Measurements from ENCODE around the gene VKORC1.

VKORC1 gene

DNA sequence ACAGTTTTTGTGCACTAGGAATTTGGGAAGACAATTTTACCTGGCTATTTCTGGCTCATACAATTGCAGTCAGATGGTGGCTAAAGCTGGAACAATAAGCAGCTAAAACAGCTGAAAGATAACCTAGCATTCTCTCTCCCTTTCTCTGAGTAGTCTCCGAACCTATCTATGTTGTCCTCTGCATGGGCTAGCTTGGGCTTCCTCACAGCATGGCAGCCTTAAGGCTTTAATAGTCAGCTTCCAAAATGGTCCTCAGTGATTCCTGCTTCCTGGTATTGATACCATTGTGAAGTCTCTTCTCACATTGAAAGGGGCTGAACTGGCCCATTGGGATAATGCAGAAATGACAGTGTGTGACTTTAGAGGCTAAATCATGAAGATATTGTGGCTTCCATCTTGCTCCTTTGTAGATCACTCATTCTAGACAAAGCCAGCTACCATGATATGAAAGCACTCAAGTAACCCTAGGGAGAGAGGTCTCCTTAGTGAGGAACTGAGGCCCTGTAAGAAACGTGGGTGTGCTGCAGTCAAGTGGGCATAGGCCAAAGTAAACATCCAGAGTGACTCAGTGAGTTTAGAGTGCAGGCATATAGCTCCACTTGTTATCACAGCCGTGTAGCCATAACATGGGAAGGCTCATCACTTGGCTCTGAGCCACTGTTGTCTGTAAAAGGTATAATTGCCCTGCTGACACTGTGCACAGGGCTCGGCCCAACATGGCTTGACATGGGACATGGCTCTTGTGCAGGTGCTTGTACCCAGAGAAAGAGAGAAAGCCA, 5.5 kb upstream of the VKORC1 start:
- Histone ChIP-seq H3K27ac (ENCODE audit: low read depth, low read length) (no peak overlapping the region), H3K4me3 (ENCODE audit: low read depth, low read length) (no peak overlapping the region), H3K9ac (ENCODE audit: low read depth, low read length) (no peak overlapping the region), H3K27me3 (ENCODE audit: control insufficient read depth, insufficient read depth, low read length) (no peaks in the 10 kb centered on the region), H3K9me3 (ENCODE audit: control insufficient read depth, insufficient read depth, low read length) (no peaks in the 10 kb centered on the region), H3K4me1 (ENCODE audit: control insufficient read depth, insufficient read depth, low read length) (no peaks in the 10 kb centered on the region), H3K36me3 (ENCODE audit: control insufficient read depth, insufficient read depth, low read length) (no peaks in the 10 kb centered on the region)

DNA sequence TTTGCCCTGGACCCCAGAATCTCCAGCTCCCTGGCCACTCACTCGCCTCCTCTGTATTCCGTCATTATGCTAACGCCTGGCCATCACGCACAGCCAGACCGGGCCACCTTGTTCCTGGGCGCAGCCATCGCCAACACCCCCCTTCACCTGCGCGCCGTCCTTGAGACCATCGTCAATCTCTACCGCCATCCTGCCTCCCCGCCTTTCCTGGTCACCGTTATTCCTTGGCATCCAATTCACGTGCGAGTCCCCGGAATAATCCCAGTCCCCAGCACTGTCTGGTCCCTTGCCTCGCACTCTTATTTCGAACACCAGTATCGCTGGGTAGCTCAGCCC, 541 bp downstream of the VKORC1 start:
- H3K27ac ChIP-seq (ENCODE audit: low read depth, low read length) = peak overlapping the region; percentile 80
- H3K4me3 ChIP-seq (ENCODE audit: low read depth, low read length) = peak overlapping the region; percentile 95
- H3K36me3 ChIP-seq (ENCODE audit: control insufficient read depth, insufficient read depth, low read length) = peaks cover 25% of the 10 kb centered on the region
- H3K9ac ChIP-seq (ENCODE audit: low read depth, low read length) = peak overlapping the region; percentile 72
- peaks cover 3% of the 10 kb centered on the region for H3K4me1 ChIP-seq (ENCODE audit: control insufficient read depth, insufficient read depth, low read length)
- no peaks in the 10 kb centered on the region for H3K27me3 ChIP-seq (ENCODE audit: control insufficient read depth, insufficient read depth, low read length)
- H3K9me3 ChIP-seq (ENCODE audit: control insufficient read depth, insufficient read depth, low read length) = no peaks in the 10 kb centered on the region

DNA sequence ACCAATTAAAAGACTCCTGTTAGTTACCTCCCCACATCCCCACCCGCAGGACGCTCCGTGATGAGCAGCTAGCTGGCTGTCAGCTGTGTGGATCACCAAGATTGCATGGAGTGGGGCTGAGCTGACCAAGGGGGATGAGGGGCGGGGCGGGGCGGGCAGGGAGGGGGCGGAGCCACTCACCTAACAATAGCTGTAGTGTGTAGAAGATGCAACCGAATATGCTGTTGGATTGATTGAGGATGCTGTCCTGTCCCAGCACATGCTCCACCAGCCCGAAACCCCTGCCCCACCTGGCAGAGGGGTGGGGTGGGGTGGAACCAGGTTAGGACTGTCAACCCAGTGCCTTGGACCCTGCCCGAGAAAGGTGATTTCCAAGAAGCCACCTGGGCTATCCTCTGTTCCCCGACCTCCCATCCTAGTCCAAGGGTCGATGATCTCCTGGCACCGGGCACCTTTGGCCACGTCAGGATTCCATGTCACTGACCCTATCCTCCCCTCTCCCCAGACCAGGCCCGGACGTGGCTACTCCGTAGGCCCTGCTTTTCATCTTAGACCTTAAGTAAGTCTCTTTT, 1.4 kb downstream of the VKORC1 start:
- peaks cover 3% of the 10 kb centered on the region for H3K4me1 ChIP-seq (ENCODE audit: control insufficient read depth, insufficient read depth, low read length)
- no peaks in the 10 kb centered on the region for H3K9me3 ChIP-seq (ENCODE audit: control insufficient read depth, insufficient read depth, low read length)
- H3K4me3 ChIP-seq (ENCODE audit: low read depth, low read length) = peak overlapping the region; percentile 95
- H3K27me3 ChIP-seq (ENCODE audit: control insufficient read depth, insufficient read depth, low read length) = no peaks in the 10 kb centered on the region
- peaks cover 29% of the 10 kb centered on the region for H3K36me3 ChIP-seq (ENCODE audit: control insufficient read depth, insufficient read depth, low read length)
- no peak overlapping the region for H3K9ac ChIP-seq (ENCODE audit: low read depth, low read length)
- no peak overlapping the region for H3K27ac ChIP-seq (ENCODE audit: low read depth, low read length)

DNA sequence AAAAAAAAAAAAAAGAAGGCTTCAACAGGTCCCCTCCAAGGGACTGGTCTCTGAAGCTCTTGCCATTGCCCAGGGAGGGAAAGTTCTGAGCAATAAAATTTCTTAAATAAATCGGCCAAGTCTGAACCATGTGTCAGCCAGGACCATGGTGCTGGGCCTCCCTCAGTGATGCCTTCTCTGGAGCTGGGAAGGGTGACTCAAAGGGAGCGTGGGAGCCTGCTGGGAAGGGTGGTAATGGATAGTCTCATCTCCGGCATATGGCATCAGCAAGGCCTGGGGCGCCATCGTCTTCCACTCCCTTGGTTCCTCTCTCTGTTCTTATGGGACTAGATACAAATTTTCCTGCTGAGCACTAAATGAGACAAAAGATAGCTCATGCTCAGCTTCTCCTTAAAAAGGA, 2.3 kb downstream of the VKORC1 start:
- peaks cover 3% of the 10 kb centered on the region for H3K4me1 ChIP-seq (ENCODE audit: control insufficient read depth, insufficient read depth, low read length)
- H3K36me3 ChIP-seq (ENCODE audit: control insufficient read depth, insufficient read depth, low read length) = peaks cover 29% of the 10 kb centered on the region
- no peaks in the 10 kb centered on the region for H3K9me3 ChIP-seq (ENCODE audit: control insufficient read depth, insufficient read depth, low read length)
- no peak overlapping the region for H3K9ac ChIP-seq (ENCODE audit: low read depth, low read length)
- no peak overlapping the region for H3K4me3 ChIP-seq (ENCODE audit: low read depth, low read length)
- no peaks in the 10 kb centered on the region for H3K27me3 ChIP-seq (ENCODE audit: control insufficient read depth, insufficient read depth, low read length)
- H3K27ac ChIP-seq (ENCODE audit: low read depth, low read length) = no peak overlapping the region

DNA sequence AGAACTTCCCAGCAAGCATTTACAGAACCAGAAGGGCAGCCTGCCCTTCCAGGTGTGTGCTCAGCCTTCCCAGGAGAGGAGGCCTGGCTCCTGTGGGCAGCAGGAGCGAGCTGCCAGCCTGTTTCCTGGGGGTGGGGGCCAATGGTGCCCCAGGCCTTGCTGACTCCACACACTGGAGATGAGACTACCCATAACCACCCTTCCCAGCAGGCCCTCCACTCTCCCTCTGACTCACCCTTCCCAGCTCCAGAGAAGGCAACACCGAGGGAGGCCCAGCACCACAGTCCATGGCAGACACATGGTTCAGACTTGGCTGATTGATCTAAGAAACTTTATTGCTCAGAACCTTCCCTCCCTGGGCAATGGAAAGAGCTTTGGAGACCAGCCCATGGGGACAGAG, 4.1 kb downstream of the VKORC1 start:
- Histone ChIP-seq H3K4me3 (ENCODE audit: low read depth, low read length) (no peak overlapping the region), H3K36me3 (ENCODE audit: control insufficient read depth, insufficient read depth, low read length) (peaks cover 29% of the 10 kb centered on the region), H3K4me1 (ENCODE audit: control insufficient read depth, insufficient read depth, low read length) (peaks cover 3% of the 10 kb centered on the region), H3K9me3 (ENCODE audit: control insufficient read depth, insufficient read depth, low read length) (no peaks in the 10 kb centered on the region), H3K9ac (ENCODE audit: low read depth, low read length) (no peak overlapping the region), H3K27ac (ENCODE audit: low read depth, low read length) (no peak overlapping the region), H3K27me3 (ENCODE audit: control insufficient read depth, insufficient read depth, low read length) (no peaks in the 10 kb centered on the region)

DNA sequence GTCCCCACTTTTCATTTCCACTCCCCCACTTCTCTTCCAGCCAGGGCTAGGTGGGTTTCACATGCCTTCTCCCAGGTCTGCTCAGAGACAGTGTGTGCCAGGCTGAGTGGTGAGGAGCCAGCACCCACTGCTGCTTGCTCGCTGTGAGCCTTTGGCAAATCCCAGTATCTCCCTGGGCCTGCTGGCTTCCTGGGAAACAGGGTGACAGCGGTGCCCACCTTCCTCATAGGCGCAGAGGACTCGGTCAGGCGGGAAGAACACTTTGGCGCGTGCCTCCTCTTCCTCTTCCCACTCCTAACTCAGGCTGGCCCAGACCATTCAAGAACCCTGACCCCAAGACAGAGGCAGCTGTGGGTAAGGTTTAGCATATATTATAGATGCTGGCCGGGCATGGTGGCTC, 5.4 kb downstream of the VKORC1 start:
- Histone ChIP-seq H3K36me3 (ENCODE audit: control insufficient read depth, insufficient read depth, low read length) (peaks cover 33% of the 10 kb centered on the region), H3K27ac (ENCODE audit: low read depth, low read length) (no peak overlapping the region), H3K4me1 (ENCODE audit: control insufficient read depth, insufficient read depth, low read length) (peaks cover 3% of the 10 kb centered on the region), H3K4me3 (ENCODE audit: low read depth, low read length) (no peak overlapping the region), H3K9me3 (ENCODE audit: control insufficient read depth, insufficient read depth, low read length) (no peaks in the 10 kb centered on the region), H3K27me3 (ENCODE audit: control insufficient read depth, insufficient read depth, low read length) (no peaks in the 10 kb centered on the region), H3K9ac (ENCODE audit: low read depth, low read length) (no peak overlapping the region)

DNA sequence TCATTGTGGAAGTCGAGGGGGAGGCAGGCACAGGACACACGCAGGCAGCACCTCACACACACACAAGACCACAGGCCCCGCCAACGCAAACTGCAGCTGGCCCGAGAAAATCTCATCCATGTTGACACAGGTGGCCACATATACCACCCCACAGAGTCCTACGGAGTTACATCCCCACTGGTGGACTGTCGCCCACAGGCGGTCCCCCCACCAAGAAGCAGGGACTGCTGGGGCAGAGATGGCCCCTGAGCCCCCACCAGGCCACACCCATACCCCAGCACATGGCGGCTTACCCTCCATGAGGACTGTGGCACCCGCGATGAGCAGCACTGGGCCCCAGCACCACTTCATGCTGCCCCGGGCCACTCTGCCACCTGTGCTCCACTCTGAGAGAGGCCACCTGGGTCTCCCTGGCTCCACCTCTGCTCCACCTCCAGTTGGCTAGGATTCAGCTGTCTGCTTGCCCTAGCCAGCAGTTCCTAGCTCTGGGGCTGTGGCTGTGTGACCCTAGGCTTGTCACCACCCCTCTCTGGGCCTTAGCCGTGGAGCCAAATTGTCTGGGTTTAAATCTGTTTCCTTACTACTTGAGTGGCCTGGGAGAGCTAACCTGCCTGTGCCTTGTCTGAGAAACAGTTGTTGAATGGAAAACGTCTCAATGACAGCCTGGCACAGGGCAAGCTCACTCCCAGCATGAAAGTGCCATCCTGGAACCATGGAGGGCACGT, 6.0 kb downstream of the VKORC1 start, which contains the start of gene PRSS53:
PRSS53 (minus strand) TSS at position 485 of the 725 bp plus-strand sequence; CDS start at position 351, 134 bp downstream.
- peaks cover 33% of the 10 kb centered on the region for H3K36me3 ChIP-seq (ENCODE audit: control insufficient read depth, insufficient read depth, low read length)

DNA sequence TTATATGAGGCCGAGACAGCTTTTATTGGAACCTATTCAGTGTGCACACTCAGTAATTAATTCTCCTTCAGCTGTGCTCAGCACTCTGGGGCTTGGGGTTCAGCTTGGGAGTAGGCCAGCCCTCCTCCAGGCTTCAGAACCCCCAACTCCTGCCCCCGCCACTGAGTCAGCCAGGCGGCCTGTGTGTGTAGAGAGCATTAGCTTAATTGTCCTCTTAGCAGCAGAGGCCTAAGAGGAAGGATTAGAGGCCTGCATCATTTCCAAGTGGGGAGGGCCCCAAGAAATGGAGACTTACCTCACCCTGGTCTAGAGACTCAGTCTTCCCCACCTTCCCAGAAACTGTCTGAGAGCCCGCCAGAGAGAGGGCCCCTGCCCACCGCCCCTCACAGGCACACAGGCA, 6.6 kb downstream of the VKORC1 start:
- Histone ChIP-seq H3K27me3 (ENCODE audit: control insufficient read depth, insufficient read depth, low read length) (no peaks in the 10 kb centered on the region), H3K27ac (ENCODE audit: low read depth, low read length) (no peak overlapping the region), H3K4me1 (ENCODE audit: control insufficient read depth, insufficient read depth, low read length) (no peaks in the 10 kb centered on the region; the same call in 1 of the 2 replicates), H3K9ac (ENCODE audit: low read depth, low read length) (no peak overlapping the region), H3K4me3 (ENCODE audit: low read depth, low read length) (no peak overlapping the region), H3K9me3 (ENCODE audit: control insufficient read depth, insufficient read depth, low read length) (no peaks in the 10 kb centered on the region), H3K36me3 (ENCODE audit: control insufficient read depth, insufficient read depth, low read length) (peaks cover 39% of the 10 kb centered on the region)

More for the DNA sequence above, 6.0 kb downstream of the VKORC1 start, which contains the start of gene PRSS53:
- Histone ChIP-seq H3K9me3 (ENCODE audit: control insufficient read depth, insufficient read depth, low read length) (no peaks in the 10 kb centered on the region), H3K27ac (ENCODE audit: low read depth, low read length) (no peak within 1 kb of the TSS), H3K4me3 (ENCODE audit: low read depth, low read length) (no peak within 1 kb of the TSS), H3K9ac (ENCODE audit: low read depth, low read length) (no peak within 1 kb of the TSS), H3K4me1 (ENCODE audit: control insufficient read depth, insufficient read depth, low read length) (peaks cover 3% of the 10 kb centered on the region), H3K27me3 (ENCODE audit: control insufficient read depth, insufficient read depth, low read length) (no peaks in the 10 kb centered on the region)

DNA sequence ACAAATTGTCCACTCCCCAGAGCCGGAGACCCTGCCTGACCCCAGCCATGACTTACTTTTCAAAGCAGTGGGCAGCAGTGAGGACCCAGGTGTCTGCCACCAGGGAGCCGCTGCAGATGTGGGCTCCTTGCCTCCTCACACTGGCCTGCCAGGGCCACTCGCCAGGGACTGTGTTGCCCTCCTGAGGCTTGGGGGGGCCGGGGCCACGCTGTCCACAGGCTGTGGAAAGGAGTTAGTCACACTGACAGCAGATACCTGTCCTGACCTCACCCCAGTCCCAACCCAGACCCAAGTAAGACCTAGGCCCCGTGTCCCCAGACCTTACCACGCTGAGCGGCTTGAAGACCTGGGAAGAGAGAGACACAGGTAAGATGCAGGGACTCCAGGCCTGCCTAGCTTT, 7.1 kb downstream of the VKORC1 start:
- H3K9ac ChIP-seq (ENCODE audit: low read depth, low read length) = no peak overlapping the region
- H3K9me3 ChIP-seq (ENCODE audit: control insufficient read depth, insufficient read depth, low read length) = no peaks in the 10 kb centered on the region
- peaks cover 38% of the 10 kb centered on the region for H3K36me3 ChIP-seq (ENCODE audit: control insufficient read depth, insufficient read depth, low read length)

DNA sequence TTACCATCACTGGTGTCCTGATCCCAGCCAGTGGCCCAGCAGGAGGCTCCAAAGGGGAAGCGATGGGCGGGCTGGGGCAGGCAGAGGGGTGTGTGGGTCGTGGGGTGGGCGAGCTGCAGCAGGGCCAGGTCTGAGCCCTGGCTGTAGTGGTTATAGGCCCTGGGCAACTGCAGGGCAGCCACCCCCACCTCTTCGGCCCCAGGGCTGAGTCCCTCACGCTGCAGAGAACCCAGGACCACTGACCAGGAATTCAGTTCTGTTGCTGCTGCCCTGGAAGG, 8.0 kb downstream of the VKORC1 start:
- H3K9ac ChIP-seq (ENCODE audit: low read depth, low read length) = no peak overlapping the region
- H3K9me3 ChIP-seq (ENCODE audit: control insufficient read depth, insufficient read depth, low read length) = no peaks in the 10 kb centered on the region
- no peaks in the 10 kb centered on the region for H3K27me3 ChIP-seq (ENCODE audit: control insufficient read depth, insufficient read depth, low read length)
- H3K4me1 ChIP-seq (ENCODE audit: control insufficient read depth, insufficient read depth, low read length) = no peaks in the 10 kb centered on the region
- no peak overlapping the region for H3K4me3 ChIP-seq (ENCODE audit: low read depth, low read length)
- H3K27ac ChIP-seq (ENCODE audit: low read depth, low read length) = no peak overlapping the region
- peaks cover 35% of the 10 kb centered on the region for H3K36me3 ChIP-seq (ENCODE audit: control insufficient read depth, insufficient read depth, low read length)

More for the DNA sequence above, 7.1 kb downstream of the VKORC1 start:
- Histone ChIP-seq H3K27me3 (ENCODE audit: control insufficient read depth, insufficient read depth, low read length) (no peaks in the 10 kb centered on the region), H3K4me3 (ENCODE audit: low read depth, low read length) (no peak overlapping the region), H3K4me1 (ENCODE audit: control insufficient read depth, insufficient read depth, low read length) (no peaks in the 10 kb centered on the region), H3K27ac (ENCODE audit: low read depth, low read length) (no peak overlapping the region)

Measured in HUES48 (cell line).